Esophagus muscularis mucosa (tissue), 4 donors: ENCODE data around the gene CYSTM1. TPM values are rescaled to one million over a fixed set of nuclear protein-coding genes. Genes with fewer than 3 reads are reported as not detected.

Experiments used
- DNase-seq: peaks from one replicate; pipeline ENCODE4 v3.0.0-alpha.2; 2017; ENCODE audit errors: extremely low spot score
- H3K27ac ChIP-seq, 4 donors: fragments of 200-600 bp; sonication (generic); replicated peaks in 1 of 4; 1 replicate in 3 of 4; 2 replicates in 1 of 4; pipeline ENCODE4 v1.5.1; 2016 to 2019; ENCODE audit warnings: mild to moderate bottlenecking in 1 of 4
- H3K27me3 ChIP-seq, 4 donors: fragments of 200-600 bp; sonication (generic); one replicate each; pipeline versions ENCODE4 v1.5.1 to v1.6.0; 2016 to 2019
- H3K36me3 ChIP-seq, 4 donors: fragments of 200-600 bp; sonication (generic); one replicate each; pipeline ENCODE4 v1.5.1; 2016 to 2019
- H3K4me1 ChIP-seq, 4 donors: fragments of 200-600 bp; sonication (generic); one replicate each; pipeline ENCODE4 v1.5.1; 2016 to 2019
- H3K4me3 ChIP-seq, 4 donors: fragments of 200-600 bp; sonication (generic); 1 replicate in 2 of 4; 2 replicates in 2 of 4; pipeline ENCODE4 v1.5.1; 2016 to 2019; ENCODE audit warnings: mild to moderate bottlenecking in 4 of 4, moderate library complexity in 1 of 4
- H3K9me3 ChIP-seq, 4 donors: fragments of 200-600 bp; sonication (generic); 1 replicate in 3 of 4; 2 replicates in 1 of 4; pipeline ENCODE4 v1.5.1; 2016 to 2019
- EP300 ChIP-seq: sonication (generic); formaldehyde crosslinking; IDR thresholded peaks from one replicate; pipeline ENCODE4 v1.6.1; 2017; ENCODE audit warnings: antibody characterized with exemption
- POLR2A ChIP-seq: fragments of 450-650 bp; IDR thresholded peaks from one replicate; pipeline ENCODE4 v1.6.1; 2017; ENCODE audit warnings: antibody characterized with exemption, moderate library complexity, mild to moderate bottlenecking, low read depth
- POLR2AphosphoS5 ChIP-seq, 2 donors: sonication (generic); formaldehyde crosslinking; IDR thresholded peaks; one replicate each; pipeline ENCODE4 v1.6.1; 2017; ENCODE audit warnings: antibody characterized with exemption in 2 of 2
- WGBS: methylation state at CpG from one replicate; pipeline ENCODE4 v1.1.5; 2018; 5-methylcytosine and 5-hydroxymethylcytosine counted together
- intact Hi-C: fragments of 100-400 bp; cut with DNase I; formaldehyde crosslinking; loops from one replicate; pipeline ENCODE4 v1.15.1; 2023
- total RNA-seq, 4 donors: library from RNA; depleted of rRNA; stranded (reverse); fragments of >200 nt; gene quantifications; one replicate each; pipeline versions ENCODE4 v1.1.0 to v1.2.1, GENCODE V29; 2016
- TF ChIP-seq, protein P1 (sequence below), 3 experiments: fragments of 200-600 bp in 2 of 3; fragments of 450-650 bp in 1 of 3; sonication (generic) in 2 of 3; IDR thresholded peaks; one replicate each; pipeline ENCODE4 v1.5.1; 2017 to 2019; ENCODE audit warnings: antibody characterized with exemption in 3 of 3, mild to moderate bottlenecking in 2 of 3, moderate library complexity in 1 of 3

Gene CYSTM1
- total RNA-seq, 4 donors from 2014 or later, result 54.0 to 81.0 (median 67.8) TPM

DNA sequence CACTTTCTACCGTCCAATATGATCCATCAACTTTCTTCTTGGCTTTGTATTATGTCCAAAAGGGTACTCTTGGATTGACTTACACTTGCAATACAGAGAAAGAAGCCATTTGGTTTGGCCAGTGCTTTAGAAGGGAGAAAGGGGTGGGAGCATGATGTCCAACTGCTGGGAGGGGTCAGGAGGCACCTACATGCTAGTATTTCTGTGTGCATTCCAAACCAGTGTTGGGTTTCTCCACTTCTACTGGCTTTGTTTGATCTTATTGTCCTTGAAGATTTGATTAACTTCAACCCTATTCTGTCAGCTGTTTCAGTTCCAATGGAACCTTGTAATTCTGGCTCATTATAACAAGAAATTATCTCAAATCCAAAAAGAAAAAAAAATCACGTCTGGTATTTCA, 27.6 kb downstream of the CYSTM1 start:
- Histone ChIP-seq H3K36me3 (peaks cover 0 to 3% (median 0%) of the 10 kb centered on the region in 4 donors), H3K4me3 (no peak overlapping the region), H3K4me1 (peaks cover 0 to 18% (median 14%) of the 10 kb centered on the region in 4 donors), H3K9me3 (no peaks in the 10 kb centered on the region), H3K27me3 (no peaks in the 10 kb centered on the region), H3K27ac (no peak overlapping the region)
- TF ChIP-seq EP300, result no peak
- TF ChIP-seq POLR2A, result no peak
- intact Hi-C loops, result no loop called here
- 65% methylated on average over 2 of the region's 2 CpGs for whole genome bisulfite sequencing
- no peak for DNase-seq

DNA sequence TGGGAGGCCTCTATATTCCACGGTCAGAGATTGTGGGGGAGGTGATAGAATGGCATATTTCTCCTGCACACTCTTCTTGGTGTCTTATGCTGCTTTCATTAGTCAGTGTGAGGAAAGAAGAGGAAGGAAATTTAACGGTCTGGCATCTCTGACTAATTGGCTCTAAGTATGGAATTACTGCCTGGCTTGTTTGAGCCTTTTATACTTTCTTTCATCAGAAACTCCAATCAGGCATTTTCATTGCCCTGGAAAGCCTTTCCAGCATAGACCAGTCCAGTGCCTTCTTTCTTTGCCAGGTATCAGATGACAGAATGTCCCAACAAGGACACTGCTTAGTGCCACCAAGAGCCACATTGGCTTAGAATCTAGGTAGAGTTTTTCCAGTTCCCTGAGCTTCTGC, 30.2 kb downstream of the CYSTM1 start:
- peak; percentile 37 for DNase-seq
- Histone ChIP-seq H3K4me1 (peaks cover 0 to 18% (median 14%) of the 10 kb centered on the region in 4 donors), H3K4me3 (no peak overlapping the region), H3K27me3 (no peaks in the 10 kb centered on the region), H3K27ac (no peak overlapping the region), H3K36me3 (no peaks in the 10 kb centered on the region), H3K9me3 (no peaks in the 10 kb centered on the region)
- WGBS, result 47% methylated on average over 2 of the region's 2 CpGs
- intact Hi-C loops, result no loop called here
- TF ChIP-seq POLR2AphosphoS5 (IDR thresholded peaks at IDR 0.05), result no peak

DNA sequence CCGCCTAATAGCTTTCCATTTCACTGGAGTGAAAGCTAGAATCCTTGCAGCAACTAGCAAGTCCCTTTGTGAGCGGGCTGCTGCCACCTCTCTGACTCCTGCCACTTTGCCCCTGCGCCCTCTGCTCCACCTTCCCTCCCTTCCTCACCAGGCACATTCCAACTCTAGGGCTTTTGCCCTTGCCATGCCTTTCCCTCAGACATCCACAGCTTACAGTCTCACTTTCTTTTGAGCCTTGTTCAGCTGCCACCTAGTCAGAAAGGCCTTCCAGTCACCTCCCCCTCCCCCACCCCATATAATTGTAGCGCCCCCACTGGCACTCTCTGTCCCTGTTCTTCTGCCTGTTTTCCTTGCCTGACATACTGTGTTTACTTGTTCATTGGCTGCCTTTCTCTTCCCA, 31.0 kb downstream of the CYSTM1 start:
- Histone ChIP-seq H3K4me1 (peaks cover 0 to 18% (median 14%) of the 10 kb centered on the region in 4 donors), H3K36me3 (no peaks in the 10 kb centered on the region), H3K4me3 (no peak overlapping the region), H3K27me3 (no peaks in the 10 kb centered on the region), H3K9me3 (no peaks in the 10 kb centered on the region), H3K27ac (no peak overlapping the region)
- DNase-seq, result peak; percentile 17
- intact Hi-C loops, result no loop called here
- TF ChIP-seq, protein P1, sequence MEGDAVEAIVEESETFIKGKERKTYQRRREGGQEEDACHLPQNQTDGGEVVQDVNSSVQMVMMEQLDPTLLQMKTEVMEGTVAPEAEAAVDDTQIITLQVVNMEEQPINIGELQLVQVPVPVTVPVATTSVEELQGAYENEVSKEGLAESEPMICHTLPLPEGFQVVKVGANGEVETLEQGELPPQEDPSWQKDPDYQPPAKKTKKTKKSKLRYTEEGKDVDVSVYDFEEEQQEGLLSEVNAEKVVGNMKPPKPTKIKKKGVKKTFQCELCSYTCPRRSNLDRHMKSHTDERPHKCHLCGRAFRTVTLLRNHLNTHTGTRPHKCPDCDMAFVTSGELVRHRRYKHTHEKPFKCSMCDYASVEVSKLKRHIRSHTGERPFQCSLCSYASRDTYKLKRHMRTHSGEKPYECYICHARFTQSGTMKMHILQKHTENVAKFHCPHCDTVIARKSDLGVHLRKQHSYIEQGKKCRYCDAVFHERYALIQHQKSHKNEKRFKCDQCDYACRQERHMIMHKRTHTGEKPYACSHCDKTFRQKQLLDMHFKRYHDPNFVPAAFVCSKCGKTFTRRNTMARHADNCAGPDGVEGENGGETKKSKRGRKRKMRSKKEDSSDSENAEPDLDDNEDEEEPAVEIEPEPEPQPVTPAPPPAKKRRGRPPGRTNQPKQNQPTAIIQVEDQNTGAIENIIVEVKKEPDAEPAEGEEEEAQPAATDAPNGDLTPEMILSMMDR (IDR thresholded peaks at IDR 0.05), result no peak
- WGBS, result 88% methylated on average over 4 of the region's 4 CpGs

DNA sequence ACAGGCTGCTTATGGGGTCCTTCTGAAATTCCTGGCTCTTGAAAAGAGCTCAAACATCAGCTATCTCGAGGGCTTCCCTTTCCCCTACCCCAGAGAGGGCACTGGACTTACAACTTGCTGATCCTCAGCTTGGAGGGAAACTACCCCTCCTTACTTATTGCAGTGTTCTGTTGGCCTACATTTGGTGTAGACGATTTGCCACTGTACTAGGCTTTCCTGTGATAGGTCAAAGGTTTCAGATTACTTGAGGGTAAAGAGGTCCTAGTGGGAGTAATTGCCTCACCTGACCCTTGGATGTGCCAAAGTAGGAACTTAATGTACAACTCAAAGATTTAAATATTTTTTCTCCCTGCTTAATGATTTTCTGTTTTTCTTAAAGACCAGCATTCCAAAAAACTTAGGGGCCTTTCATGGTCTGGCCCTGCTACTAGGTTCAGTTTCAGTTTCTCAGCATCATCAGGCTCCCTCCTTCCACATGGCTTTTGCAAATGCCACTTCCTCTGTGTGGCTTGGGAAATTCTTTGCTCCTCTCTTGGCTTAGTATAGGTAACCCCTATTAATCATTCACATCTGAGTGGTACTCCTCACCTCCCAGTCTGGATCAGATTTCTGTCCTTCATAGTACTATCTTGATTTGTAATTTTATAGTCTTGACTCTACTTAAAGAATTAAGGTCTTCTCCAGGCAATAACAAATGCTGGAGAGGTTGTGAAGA, 32.4 kb downstream of the CYSTM1 start:
- Histone ChIP-seq H3K27ac (no peak overlapping the region), H3K27me3 (no peaks in the 10 kb centered on the region), H3K9me3 (no peaks in the 10 kb centered on the region), H3K36me3 (peaks cover 0 to 6% (median 0%) of the 10 kb centered on the region in 4 donors), H3K4me3 (no peak overlapping the region), H3K4me1 (peaks cover 0 to 18% (median 11%) of the 10 kb centered on the region in 4 donors)
- DNase-seq, result no peak
- TF ChIP-seq POLR2AphosphoS5 (IDR thresholded peaks at IDR 0.05), result no peak
- TF ChIP-seq, protein P1 (IDR thresholded peaks at IDR 0.05), result no peak
- TF ChIP-seq EP300, result no peak
- TF ChIP-seq POLR2A, result no peak
- intact Hi-C loops, result no loop called here
- 67% methylated on average over 2 of the region's 2 CpGs for WGBS

DNA sequence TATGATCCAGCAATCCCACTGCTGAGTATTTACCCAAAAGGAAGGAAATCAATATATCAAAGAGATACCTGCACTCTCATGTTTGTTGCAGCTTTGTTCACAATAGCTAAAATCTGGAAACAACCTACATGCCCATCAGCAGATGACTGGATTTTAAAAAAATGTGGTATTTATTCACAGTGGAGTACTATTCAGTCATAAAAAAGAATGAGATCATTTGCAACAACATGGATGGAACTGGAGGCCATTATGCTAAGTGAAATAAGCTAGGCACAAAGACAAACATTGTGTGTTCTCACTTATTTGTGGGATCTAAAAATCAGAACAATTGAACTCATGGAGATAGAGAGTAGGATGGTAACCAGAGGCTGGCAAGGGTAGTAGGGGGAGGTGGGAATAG, 33.1 kb downstream of the CYSTM1 start:
- H3K27ac ChIP-seq, result no peak overlapping the region
- TF ChIP-seq POLR2AphosphoS5 (IDR thresholded peaks at IDR 0.05) (no peak), POLR2A (no peak), EP300 (no peak)
- TF ChIP-seq, protein P1 (IDR thresholded peaks at IDR 0.05), result no peak
- no peaks in the 10 kb centered on the region for H3K27me3 ChIP-seq
- no peak overlapping the region for H3K4me3 ChIP-seq
- no peak for DNase-seq
- peaks cover 0 to 18% (median 10%) of the 10 kb centered on the region in 4 donors for H3K4me1 ChIP-seq
- intact Hi-C loops, result no loop called here
- no peaks in the 10 kb centered on the region for H3K9me3 ChIP-seq
- peaks cover 0 to 6% (median 0%) of the 10 kb centered on the region in 4 donors for H3K36me3 ChIP-seq
